Skeletal muscle tissue (tissue), 2 donors: ENCODE results near the gene SLC30A5. TPM values are rescaled to one million over a fixed set of nuclear protein-coding genes. Genes with fewer than 3 reads are reported as not detected.

Source experiments
- small RNA-seq: library from RNA; depleted of rRNA; stranded (forward); fragments of <200 nt; gene quantifications from one replicate; pipeline ENCODE3, GENCODE V24; 2014
- total RNA-seq: library from RNA; depleted of rRNA; stranded (reverse); fragments of >200 nt; gene quantifications from one replicate; pipeline ENCODE4 v1.2.3, GENCODE V29; 2014

SLC30A5 gene
- total RNA-seq, 1 donor from 2014 or later: 32.4 TPM

Small RNA genes within 50 kb of the gene (small RNA-seq; reads per million reads assigned to genes)
- not detected for gene SNORA50D
- not detected for gene SUMO2P4

Other genes with a start within 250 kb of the SLC30A5 start
- gene CCNB1, start 73.1 kb downstream of the SLC30A5 start, total RNA-seq: 34.4 TPM
- 4.2 TPM for gene CENPH, start 95.6 kb downstream of the SLC30A5 start, total RNA-seq
- 31.3 TPM for gene CDK7, start 140.9 kb downstream of the SLC30A5 start, total RNA-seq
- 1.6 TPM for gene CCDC125, start 238.8 kb downstream of the SLC30A5 start, total RNA-seq